NB4 (cell line): ENCODE measurements around the gene RIIAD1.

ENCODE experiments used
- DNase-seq: peaks from one replicate; pipeline ENCODE4 v3.0.0; 2010; ENCODE audit warnings: low read depth
- H3K4me3 ChIP-seq: one replicate; pipeline ENCODE4 v1.5.1; 2011; ENCODE audit warnings: mild to moderate bottlenecking, low read depth, low read length, moderate library complexity
- MYC ChIP-seq: IDR thresholded peaks from 2 replicates; pipeline ENCODE4 v1.6.1; 2011; ENCODE audit warnings: low read depth, low read length
- POLR2A ChIP-seq: IDR thresholded peaks from 2 replicates; pipeline ENCODE4 v1.6.1; 2011; ENCODE audit warnings: mild to moderate bottlenecking; ENCODE audit not compliant: insufficient read length; ENCODE audit errors: extremely low read depth
- TF ChIP-seq, protein P1 (sequence below): IDR thresholded peaks from 2 replicates; pipeline ENCODE4 v1.6.1; 2011; ENCODE audit warnings: low read depth, low read length
- TF ChIP-seq, protein P2 (sequence below): IDR thresholded peaks from one replicate; pipeline ENCODE4 v1.5.1; 2012; ENCODE audit warnings: low read depth, low read length

RIIAD1 gene

DNA sequence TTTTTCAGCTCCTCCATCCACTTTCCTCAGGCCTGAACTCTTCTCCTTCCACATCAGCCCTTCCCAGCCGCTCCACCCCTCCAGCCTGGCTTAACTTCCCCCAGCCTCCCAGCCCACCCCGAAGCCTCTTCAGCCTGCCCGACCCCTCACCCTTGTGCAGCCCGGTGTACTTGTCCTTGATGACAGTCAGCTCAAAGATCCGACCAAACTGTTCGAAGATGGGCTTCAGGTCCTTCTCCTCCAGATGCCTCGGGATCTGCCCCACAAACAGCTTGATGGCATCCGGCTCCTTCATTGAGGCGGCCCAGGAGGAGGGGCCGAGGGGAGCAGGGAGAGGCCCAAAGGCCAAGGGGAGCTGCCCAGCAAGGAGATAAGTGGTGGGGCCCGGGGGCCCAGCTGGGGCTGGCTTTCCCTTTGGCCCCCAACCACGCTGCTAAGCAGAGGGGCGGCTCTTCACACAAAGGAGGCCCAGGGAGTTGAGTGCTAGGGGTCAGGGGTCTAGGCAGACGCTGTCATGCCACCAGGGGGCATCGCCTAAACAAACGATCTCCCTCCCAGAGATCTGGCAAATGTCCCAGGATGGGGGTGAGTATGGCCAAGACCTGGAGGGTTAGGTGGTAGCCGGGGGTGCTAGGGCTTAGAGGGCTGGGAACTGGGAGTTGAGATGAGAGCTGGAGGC, 5.5 kb upstream of the RIIAD1 start:
- TF ChIP-seq, protein P1, sequence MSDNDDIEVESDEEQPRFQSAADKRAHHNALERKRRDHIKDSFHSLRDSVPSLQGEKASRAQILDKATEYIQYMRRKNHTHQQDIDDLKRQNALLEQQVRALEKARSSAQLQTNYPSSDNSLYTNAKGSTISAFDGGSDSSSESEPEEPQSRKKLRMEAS: no peak
- TF ChIP-seq, protein P2, sequence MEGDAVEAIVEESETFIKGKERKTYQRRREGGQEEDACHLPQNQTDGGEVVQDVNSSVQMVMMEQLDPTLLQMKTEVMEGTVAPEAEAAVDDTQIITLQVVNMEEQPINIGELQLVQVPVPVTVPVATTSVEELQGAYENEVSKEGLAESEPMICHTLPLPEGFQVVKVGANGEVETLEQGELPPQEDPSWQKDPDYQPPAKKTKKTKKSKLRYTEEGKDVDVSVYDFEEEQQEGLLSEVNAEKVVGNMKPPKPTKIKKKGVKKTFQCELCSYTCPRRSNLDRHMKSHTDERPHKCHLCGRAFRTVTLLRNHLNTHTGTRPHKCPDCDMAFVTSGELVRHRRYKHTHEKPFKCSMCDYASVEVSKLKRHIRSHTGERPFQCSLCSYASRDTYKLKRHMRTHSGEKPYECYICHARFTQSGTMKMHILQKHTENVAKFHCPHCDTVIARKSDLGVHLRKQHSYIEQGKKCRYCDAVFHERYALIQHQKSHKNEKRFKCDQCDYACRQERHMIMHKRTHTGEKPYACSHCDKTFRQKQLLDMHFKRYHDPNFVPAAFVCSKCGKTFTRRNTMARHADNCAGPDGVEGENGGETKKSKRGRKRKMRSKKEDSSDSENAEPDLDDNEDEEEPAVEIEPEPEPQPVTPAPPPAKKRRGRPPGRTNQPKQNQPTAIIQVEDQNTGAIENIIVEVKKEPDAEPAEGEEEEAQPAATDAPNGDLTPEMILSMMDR: peak; percentile 8
- no peak overlapping the region for H3K4me3 ChIP-seq
- DNase-seq: peak; percentile 33

DNA sequence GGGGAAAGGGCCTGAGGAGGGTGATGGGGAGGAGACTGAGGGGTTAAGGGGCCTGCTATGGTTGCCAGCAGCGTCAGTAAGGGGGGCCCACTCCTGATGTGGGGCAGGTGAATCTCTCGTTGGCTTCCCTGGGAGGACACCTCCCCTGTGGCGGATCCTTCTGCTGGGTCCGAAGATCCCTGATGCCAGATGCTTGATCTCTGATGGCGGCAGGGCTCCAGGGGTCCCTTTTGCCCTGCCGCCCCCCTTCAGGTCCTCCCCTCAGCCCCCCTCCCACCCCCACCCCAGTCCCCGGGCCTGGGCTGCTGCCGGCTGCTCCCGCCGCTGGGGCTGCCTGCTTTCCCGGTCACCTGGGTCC, 4.9 kb upstream of the RIIAD1 start:
- H3K4me3 ChIP-seq: no peak overlapping the region
- no peak for DNase-seq
- TF ChIP-seq MYC (no peak), POLR2A (no peak)
- TF ChIP-seq, protein P1: no peak
- TF ChIP-seq, protein P2: no peak

DNA sequence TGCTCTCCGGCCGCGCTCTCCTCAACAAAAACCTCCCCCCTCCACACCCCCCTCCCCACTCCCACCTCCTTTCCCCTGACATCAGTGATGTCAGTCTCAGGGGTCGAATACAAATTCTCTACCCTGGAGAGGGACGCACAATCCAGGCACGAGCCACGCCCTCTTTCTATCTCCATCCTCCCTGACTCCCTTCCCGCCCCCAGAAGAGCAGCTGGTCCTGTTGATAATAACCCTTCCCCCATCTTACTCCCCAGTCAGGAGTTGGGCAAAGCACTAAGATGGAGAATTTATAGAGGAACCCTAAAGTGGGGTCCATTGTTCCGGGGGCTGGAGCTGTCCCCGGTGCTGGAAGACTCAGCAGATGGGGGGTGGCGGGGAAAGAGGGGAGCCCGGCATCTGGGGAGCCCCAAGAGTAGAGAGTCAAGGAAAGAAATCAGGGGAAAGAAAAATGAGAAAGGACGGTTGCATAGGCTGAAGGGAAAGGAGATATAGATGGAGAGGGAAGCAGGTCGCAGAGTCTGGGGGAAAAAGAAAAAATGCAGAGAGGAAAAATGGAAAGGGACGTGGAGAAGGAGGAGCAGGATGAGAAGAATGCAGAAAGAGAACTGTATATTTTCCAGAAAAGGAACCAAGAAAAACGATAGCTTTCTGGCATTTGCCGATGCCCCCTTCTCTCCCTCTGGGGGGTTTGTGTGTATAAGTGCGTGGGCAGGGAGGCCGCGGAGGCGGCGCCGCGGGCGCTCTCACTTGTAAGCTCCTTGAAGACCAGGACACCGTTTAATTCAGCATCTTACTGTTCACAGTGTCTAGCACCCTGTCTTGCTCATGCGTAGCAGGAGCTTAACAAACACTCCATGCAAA, 4.3 kb upstream of the RIIAD1 start, which contains the start of gene CELF3:
TSS of gene CELF3 (minus strand) at position 33 of the 861 bp plus-strand sequence. CDS start 783 bp downstream, outside the sequence.
- TF ChIP-seq, protein P2: no peak
- TF ChIP-seq MYC (no peak), POLR2A (no peak)
- no peak within 1 kb of the TSS for H3K4me3 ChIP-seq
- DNase-seq: peak; percentile 18

DNA sequence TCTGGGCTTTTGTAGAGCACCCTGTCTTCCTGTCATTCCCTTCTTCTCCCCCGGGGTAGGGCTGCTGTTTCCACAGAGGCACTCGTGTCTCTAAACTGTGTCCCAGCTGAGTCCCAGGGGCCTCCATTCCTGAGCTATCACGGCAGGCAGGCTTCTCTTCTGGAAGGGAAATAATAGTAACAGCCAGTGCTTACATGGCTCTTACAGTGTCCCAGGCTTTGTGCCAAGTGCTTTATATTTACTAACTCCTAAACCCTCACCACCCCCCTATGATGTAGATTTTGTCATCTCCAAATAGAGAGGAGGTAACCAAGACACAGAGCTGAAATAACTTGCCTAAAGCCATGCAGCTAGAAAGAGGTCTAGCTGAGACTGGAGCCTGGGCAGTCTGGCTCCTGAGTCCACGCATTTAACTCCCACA, 3.3 kb upstream of the RIIAD1 start:
- no peak for DNase-seq
- no peak overlapping the region for H3K4me3 ChIP-seq
- TF ChIP-seq, protein P2: no peak
- TF ChIP-seq MYC (no peak), POLR2A (no peak)
- TF ChIP-seq, protein P1: no peak

DNA sequence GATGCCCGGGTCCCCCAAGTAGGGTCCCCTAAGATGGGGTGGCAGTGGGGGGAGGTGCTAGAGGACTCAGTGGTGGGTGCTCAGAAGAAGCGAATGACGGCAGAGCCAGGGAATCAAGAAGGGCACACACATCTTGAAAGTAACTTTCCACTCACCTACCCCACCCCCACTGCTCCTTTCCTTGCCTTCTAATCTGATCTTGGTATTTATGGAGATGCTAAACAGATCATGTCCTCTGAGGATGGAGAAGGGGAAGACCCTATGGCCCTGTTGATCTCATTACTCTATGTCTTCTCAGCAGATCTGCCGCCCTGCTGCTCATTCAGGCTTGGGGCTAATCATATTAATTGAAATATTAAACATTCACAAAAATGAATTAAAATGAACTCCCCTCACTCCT, 2.7 kb upstream of the RIIAD1 start:
- TF ChIP-seq POLR2A (no peak), MYC (no peak)
- TF ChIP-seq, protein P1: no peak
- TF ChIP-seq, protein P2: no peak
- DNase-seq: no peak
- no peak overlapping the region for H3K4me3 ChIP-seq
